Raji (cell line): Measurements from ENCODE around the gene ACACB.

Experiments used
- POLR2A ChIP-seq: IDR thresholded peaks from 2 replicates; pipeline ENCODE4 v1.6.1; 2011; ENCODE audit warnings: low read depth, low read length, control low read depth; ENCODE audit not compliant: insufficient read depth

Gene ACACB

DNA sequence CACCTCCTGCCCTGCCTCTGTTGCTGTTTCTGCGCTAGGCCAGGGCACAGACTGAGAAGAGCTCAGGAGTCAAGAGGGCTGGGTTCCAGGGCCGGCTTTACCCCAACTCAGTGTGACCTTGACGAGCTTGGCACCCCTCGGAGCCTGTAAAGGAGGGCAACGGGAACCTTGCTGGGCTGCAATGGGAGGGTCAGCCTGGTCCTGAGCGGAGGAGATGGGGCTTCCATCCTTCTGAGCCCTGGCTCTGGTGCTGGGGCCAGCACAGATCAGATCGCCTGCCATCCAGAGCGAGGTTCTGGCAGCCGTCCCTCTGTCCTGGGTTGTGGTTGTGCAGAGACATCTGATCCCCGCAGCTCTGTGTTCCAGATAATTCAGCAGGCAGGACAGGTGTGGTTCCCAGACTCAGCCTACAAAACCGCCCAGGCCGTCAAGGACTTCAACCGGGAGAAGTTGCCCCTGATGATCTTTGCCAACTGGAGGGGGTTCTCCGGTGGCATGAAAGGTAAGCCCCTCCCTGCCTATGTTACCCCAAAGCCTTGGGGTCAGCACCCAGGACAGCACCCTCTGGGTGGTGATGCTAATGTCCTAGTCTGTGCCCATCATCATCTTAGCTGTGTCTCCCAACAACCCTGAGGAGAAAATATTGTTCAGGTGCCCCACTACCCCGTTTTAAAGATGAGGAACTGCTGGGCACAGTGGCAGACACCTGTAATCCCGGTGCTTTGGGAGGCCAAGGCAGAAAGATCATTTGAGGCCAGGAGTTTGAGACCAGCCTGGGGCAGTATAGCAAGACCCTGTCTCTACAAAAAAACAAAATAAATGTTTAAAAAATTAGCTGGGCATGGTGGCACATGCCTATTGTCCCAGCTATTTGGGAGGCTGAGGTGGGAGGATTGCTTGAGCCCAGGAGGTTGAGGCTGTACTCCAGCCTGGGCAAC is 142.5 kb downstream of the ACACB start:
- no peak for TF ChIP-seq POLR2A

DNA sequence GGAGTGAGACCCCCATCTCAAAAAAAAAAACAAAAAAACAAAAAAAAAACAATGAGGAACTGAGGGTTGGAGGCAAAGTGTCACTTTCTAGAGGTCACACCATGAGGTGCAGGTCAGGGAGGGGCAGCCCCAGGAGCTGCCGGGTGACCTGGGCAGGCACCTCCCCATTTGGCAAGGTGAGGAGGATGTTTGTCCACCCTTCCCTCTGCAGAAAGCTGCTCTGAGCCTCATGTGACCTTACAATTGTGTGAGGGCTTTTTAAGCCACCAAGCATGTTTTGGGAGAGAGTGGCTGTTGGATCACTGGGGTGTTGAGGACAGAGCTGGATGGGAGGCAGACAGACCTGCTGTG is 143.1 kb downstream of the ACACB start:
- no peak for TF ChIP-seq POLR2A

DNA sequence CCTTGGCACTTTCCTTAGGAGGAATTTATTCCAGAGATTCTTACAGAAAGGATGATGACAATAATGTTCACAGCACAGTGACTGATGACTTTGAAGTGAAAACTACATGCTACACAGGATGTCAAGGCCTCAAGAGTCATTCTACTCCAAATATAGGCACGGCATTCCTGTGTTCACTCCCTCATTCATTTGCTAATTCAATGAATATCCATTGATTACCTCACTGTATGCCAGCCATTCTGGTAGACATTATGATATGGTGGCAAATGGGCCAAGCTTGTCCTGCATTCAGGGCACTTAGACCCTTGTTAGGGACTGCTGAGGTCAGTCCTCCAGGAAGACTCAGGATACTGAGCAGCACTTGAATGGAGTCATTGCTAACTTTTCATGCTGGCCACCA is 144.7 kb downstream of the ACACB start:
- TF ChIP-seq POLR2A: no peak

DNA sequence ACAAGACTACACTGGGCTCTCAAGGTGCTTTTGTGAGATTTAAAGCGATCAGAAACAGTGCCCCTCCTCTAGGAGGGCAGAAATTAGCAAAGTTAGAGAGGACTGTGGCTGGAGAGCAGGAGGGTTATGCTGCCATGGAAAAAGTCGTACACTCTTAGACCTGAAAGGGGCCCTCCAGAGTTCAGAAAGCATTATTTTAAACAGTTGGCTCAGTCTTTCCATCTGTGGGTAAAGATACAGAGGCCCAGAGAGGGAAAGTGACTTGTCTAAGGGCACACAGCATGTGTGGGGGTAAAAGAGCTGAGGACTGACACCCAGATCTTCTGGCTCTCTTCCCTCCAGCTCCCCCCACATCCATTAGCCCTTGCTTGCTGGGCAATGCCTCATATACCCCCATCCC is 145.6 kb downstream of the ACACB start:
- TF ChIP-seq POLR2A: no peak

DNA sequence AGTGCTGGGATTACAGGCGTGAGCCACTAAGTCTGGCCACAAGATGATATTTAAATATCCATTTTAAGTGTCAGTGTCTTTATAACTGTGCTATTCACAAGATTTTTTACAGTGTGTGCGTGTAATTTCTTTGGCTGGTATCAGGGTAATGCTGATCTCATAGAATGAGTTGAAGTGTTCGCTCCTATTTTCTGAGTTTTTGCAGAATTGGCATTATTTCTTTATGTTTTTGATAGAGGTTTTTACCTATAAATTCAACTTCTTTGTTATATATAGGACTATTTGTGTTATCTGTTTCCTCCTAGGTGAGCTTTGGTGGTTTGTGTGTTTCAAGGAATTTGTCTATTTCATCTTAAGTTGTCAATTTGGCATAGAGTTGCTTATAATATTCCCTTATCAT is 147.1 kb downstream of the ACACB start:
- TF ChIP-seq POLR2A: no peak

DNA sequence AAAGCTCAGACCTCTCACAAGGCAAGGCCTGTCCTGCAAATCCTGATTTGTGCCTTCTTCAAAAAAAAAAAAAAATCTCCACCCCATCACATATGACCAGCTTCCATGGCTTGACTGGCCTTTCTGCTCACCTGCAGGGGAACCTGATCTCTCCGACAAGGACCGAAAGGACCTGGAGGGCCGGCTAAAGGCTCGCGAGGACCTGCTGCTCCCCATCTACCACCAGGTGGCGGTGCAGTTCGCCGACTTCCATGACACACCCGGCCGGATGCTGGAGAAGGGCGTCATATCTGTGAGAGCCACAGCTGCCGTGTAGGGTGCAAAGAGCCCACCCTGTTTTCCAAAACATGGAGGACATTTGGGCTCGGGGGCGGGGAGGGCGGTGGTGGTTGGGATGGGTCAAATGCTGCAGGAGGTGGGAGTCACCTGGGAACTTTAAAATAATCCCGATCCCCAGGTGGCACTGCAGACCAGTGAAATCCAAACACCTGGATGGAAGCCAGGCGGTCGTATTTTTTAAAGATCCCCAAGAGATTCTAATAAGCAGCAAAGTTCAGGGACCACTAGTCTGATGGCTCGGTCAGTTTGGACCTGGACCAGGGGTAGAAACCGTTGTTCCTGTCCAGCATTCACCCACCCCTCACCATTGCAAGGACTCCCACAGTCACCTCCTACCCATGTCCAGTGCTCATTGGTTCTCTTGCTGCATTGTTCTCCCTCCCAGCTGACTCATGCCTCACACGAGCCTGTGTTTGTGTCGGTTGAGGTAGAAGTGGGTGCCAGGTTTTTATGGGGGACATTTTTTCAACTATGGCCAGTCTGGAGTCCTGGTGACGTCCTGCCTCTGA is 147.9 kb downstream of the ACACB start:
- TF ChIP-seq POLR2A: no peak

DNA sequence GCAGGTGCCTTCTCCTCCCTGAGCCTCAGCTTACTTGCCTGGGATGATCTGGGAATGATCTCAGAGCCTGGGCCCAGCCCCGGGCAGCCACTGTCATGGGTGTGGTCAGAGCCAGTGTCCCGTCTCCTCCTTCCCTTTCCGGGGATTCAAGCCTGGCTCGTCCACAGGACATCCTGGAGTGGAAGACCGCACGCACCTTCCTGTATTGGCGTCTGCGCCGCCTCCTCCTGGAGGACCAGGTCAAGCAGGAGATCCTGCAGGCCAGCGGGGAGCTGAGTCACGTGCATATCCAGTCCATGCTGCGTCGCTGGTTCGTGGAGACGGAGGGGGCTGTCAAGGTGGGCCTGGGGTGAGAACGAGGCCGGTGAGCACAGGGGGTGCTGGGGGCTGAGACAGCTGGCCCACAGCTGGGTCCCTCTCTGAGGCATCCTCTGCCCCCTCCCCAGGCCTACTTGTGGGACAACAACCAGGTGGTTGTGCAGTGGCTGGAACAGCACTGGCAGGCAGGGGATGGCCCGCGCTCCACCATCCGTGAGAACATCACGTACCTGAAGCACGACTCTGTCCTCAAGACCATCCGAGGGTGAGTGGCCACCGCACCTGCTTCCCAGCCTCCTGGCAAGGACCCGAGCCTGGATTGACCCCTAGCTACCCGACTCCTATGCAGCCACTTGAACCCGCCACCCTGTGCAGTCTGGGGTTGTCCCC is 148.7 kb downstream of the ACACB start:
- TF ChIP-seq POLR2A: no peak

DNA sequence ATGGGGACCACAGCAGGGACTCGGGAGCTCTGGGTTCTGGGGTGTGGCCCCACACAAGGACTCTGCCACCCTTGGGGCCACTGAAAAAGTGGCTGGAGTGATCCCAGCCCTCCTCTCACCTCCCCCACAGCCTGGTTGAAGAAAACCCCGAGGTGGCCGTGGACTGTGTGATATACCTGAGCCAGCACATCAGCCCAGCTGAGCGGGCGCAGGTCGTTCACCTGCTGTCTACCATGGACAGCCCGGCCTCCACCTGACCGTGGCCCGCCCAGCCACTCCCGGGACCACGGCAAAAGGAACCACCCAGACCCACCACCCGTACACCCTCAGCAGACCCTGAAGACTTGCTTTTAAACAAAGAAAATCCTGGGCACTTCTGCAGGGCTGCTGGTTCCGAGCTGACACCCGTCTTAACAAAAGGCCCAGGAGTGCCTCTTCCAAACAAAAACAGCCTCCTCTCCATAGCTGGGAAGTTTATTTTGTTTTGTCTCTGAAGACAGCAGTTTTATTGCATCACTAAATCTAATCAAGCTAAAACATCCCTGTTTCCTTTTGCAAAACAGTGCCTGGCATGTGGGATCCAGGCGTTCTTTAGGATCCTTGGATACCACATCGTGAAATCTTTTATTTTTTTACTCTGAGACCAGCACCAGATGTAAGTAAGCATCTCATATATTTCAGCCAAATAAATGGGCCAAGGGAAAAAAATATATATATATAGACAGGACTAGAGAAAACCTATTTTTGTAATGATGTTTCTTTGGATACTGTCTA is 149.9 kb downstream of the ACACB start:
- TF ChIP-seq POLR2A: no peak

DNA sequence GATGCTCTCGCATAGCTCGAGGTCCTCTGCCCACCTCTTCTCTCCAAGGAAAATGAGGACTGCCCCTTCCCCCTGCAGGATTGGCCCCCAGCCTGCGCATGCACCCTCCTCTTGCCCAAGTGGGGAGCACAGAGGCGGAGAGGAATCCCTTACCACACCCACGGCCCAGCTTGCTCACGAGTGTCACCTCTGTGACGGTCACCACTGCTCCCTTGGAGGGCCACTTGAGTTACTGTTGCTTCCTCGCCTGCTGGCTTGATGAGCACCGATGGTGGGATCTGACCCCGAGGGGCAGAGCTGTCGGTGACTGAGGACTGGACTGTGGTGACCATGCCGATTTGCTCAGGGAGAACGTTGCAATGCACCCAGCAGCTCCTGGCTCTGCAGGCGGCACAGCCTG is 151.0 kb downstream of the ACACB start:
- TF ChIP-seq POLR2A: no peak

DNA sequence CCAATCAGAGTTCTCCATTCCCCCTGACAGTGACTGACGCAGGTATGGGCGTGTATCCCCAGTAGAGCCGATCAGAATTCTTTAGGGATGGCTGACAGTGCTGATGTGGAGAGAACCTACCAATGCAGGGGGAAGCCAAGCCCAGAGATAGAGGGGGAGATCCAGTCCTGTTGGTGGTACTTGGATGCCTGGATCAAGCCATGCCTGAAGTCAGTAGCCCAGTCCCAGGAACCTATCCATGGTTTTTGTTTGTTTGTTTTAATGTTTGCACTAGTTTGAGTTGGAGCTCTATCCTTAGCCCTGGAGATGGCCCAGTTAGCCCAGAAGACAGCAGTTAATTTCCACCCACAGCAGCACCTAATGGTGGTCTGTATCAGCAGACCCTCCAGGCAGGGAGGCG is 152.5 kb downstream of the ACACB start:
- TF ChIP-seq POLR2A: no peak

DNA sequence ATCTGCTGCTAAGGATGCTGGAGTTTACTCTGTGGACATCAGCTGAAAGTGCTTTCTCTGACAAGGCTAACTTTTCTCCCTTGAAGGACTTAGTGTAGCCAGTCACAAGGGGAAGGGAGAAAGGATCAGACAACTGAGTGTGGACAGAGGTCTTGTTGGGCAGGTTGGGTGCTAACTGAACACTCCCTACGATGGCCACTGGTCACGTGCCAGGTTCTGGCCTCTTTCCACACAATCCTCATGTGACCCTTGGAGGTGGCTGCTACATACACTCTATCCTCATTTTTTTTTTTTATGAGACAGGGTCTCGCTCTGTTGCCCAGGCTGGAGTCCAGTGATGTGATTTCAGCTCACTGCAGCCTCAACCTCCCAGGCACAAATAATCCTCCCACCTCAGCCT is 153.0 kb downstream of the ACACB start:
- no peak for TF ChIP-seq POLR2A

DNA sequence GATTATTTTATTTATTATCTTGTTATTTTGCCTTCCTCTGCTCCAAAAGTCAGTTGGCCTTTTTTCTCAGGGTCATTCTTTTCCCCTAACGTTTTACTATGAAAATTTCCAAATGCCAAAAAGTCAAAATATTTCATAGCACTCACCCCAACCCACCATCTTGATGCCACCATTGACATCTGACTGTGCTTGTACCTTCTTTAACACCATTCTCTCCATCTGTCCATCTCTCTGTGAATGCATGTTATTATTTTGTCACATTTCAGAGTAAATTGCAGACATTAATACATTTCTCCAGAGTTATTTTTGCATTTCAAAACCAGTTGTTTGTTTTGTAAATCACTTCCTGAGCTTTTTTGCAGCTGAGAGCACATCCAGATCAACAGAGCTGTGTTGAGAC is 154.1 kb downstream of the ACACB start:
- no peak for TF ChIP-seq POLR2A

DNA sequence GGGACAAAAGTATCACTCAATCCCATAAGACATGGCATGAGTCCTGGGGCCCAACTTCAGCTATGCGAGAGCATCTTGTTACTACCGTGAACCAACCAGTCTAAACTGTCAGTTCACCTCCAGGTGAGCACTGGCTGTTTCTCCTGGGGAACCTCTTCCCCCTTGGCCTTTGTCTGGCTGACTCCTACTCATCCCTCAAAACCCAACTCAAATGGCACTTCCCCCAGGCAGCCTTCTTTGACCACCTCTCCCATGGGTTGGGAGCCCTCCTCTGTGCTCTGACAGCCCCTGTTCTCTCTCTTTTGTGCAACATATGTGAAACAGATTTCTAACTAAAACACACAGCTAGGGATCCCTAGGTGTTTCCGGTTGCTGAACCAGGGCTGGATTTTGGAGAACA is 155.0 kb downstream of the ACACB start:
- TF ChIP-seq POLR2A: no peak

DNA sequence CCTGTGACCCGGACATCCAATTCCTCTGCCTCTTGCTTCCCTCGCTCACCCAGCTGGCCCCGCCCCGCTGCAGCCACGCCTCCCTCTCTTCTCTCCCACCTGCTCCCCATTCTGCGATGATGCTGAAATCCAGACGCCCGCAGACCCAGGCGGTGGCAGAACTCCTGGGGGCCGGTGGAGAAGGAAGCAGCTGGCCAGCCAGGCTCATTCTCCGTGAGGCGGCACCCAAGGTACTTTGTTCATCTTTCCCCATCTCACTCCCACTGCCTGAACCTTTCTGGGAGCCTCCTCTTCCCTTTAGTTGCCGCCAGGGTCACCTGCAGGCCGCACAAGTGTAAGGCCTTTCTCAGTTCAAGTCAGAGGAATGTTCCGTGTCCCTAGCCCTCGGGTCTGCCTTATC is 157.0 kb downstream of the ACACB start:
- TF ChIP-seq POLR2A: no peak

DNA sequence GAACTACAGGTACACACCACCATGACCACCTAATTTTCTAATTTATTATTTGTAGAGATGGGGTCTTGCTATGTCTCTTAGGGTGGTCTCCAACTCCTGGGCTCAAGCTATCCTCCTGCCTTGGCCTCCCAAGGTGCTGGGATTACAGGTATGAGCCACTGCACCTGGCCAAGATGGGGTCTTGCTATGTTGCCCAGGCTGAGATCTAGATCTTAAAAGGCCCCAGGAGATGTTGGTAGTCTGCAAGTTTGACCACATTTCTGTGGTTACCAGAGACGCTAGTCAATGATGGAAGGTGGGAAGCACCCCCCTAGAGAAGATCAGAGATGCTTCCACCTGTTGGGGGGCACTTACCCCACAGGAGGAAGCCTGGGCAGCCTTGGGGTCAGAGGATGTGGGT is 158.0 kb downstream of the ACACB start:
- no peak for TF ChIP-seq POLR2A
